ENCODE measurements around the gene C11orf24.

GRCh38 chr11:68297494-68297811 is 25.7 kb upstream of the C11orf24 start:
- TF ChIP-seq CTCF (IDR thresholded peaks at IDR 0.05) = no peak
- no peak for TF ChIP-seq JUN (IDR thresholded peaks at IDR 0.05)
- TF ChIP-seq POLR2A (IDR thresholded peaks at IDR 0.05; ENCODE audit: low read length) = no peak
- TF ChIP-seq GATA3 (IDR thresholded peaks at IDR 0.05; ENCODE audit: borderline replicate concordance) = no peak
